GM19193 (cell line): Measurements from ENCODE around the gene ERAP2.

Experiments
- POLR2A ChIP-seq: IDR thresholded peaks from 4 replicates; pipeline ENCODE4 v1.6.1; 2011; ENCODE audit not compliant: insufficient read depth, insufficient read length; ENCODE audit errors: extremely low read depth

The ERAP2 gene

GRCh38 chr5:96873449-96873848 lies 2.9 kb upstream of the ERAP2 start:
- no peak for TF ChIP-seq POLR2A

- TF ChIP-seq POLR2A = no peak
These were observed 1.7 kb upstream of the ERAP2 start for GRCh38 chr5:96874631-96875030.

GRCh38 chr5:96875791-96876291 lies 459 bp upstream of the ERAP2 start:
- TF ChIP-seq POLR2A = no peak

GRCh38 chr5:96879665-96880064 lies 3.4 kb downstream of the ERAP2 start:
- TF ChIP-seq POLR2A = no peak

GRCh38 chr5:96880444-96881164 lies 4.3 kb downstream of the ERAP2 start:
- no peak for TF ChIP-seq POLR2A

- no peak for TF ChIP-seq POLR2A
These were observed 5.3 kb downstream of the ERAP2 start for GRCh38 chr5:96881511-96882115.

GRCh38 chr5:96883871-96884270 lies 7.6 kb downstream of the ERAP2 start:
- no peak for TF ChIP-seq POLR2A

- no peak for TF ChIP-seq POLR2A
These were observed 8.7 kb downstream of the ERAP2 start for GRCh38 chr5:96884995-96885394.

- TF ChIP-seq POLR2A = no peak
These were observed 9.4 kb downstream of the ERAP2 start for GRCh38 chr5:96885518-96886338.

- no peak for TF ChIP-seq POLR2A
These were observed 17.0 kb downstream of the ERAP2 start for GRCh38 chr5:96893342-96893741.

GRCh38 chr5:96896276-96896675 lies 20.0 kb downstream of the ERAP2 start:
- TF ChIP-seq POLR2A = no peak

- TF ChIP-seq POLR2A = no peak
These were observed 20.5 kb downstream of the ERAP2 start for GRCh38 chr5:96896806-96897205.

- no peak for TF ChIP-seq POLR2A
These were observed 25.1 kb downstream of the ERAP2 start for GRCh38 chr5:96901384-96901783.

GRCh38 chr5:96901841-96902240 lies 25.5 kb downstream of the ERAP2 start:
- no peak for TF ChIP-seq POLR2A

- TF ChIP-seq POLR2A = no peak
These were observed 26.6 kb downstream of the ERAP2 start for GRCh38 chr5:96902876-96903275.
